GM12892 (cell line): ENCODE measurements around the gene PIMREG.
"Not testable (repeated sequence)": the region's sequence is repeated elsewhere in the genome, so short reads cannot be mapped to it uniquely, and the experiment has no call there.

Experiments
- DNase-seq: peaks from one replicate; pipeline ENCODE4 v3.0.0; 2011; ENCODE audit not compliant: insufficient read length
- FAIRE-seq: peaks from 2 replicates; lab custom pipeline; 2011; peaks lifted over from hg19 to GRCh38; lab: Jason Lieb, UNC
- POLR2A ChIP-seq: IDR thresholded peaks from 2 replicates; pipeline ENCODE4 v1.6.1; 2011; ENCODE audit warnings: low read depth, low read length, control low read depth
- POLR2AphosphoS5 ChIP-seq: IDR thresholded peaks from 2 replicates; pipeline ENCODE4 v1.6.1; 2011; ENCODE audit warnings: low read depth, low read length, control low read depth
- TAF1 ChIP-seq: IDR thresholded peaks from 2 replicates; pipeline ENCODE4 v1.6.1; 2011; ENCODE audit warnings: low read depth, mild to moderate bottlenecking, control low read depth, low read length, borderline replicate concordance

The PIMREG gene

GRCh38 chr17:6476076-6476809 is 32.0 kb downstream of the PIMREG start:
- DNase-seq, result no peak
- no peak for TF ChIP-seq TAF1
- TF ChIP-seq POLR2A, result no peak
- TF ChIP-seq POLR2AphosphoS5, result no peak
- no peak for FAIRE-seq

- no peak for DNase-seq
- no peak for FAIRE-seq
- TF ChIP-seq TAF1, result no peak
- TF ChIP-seq POLR2A, result no peak
- TF ChIP-seq POLR2AphosphoS5, result no peak
Observed at GRCh38 chr17:6476810-6477179, 32.5 kb downstream of the PIMREG start.

- TF ChIP-seq POLR2AphosphoS5 (no peak), TAF1 (no peak), POLR2A (no peak)
- no peak for FAIRE-seq
- no peak for DNase-seq
Observed at GRCh38 chr17:6477831-6478383, 33.7 kb downstream of the PIMREG start.

- TF ChIP-seq TAF1, result no peak
- TF ChIP-seq POLR2A, result no peak
- TF ChIP-seq POLR2AphosphoS5, result no peak
- DNase-seq (no peak), FAIRE-seq (no peak)
Observed at GRCh38 chr17:6478486-6478885, 34.2 kb downstream of the PIMREG start.

GRCh38 chr17:6479622-6480302 is 35.5 kb downstream of the PIMREG start:
- TF ChIP-seq POLR2AphosphoS5, result no peak
- TF ChIP-seq TAF1, result no peak
- no peak for TF ChIP-seq POLR2A
- no peak for DNase-seq
- no peak for FAIRE-seq

GRCh38 chr17:6480303-6480675 is 36.0 kb downstream of the PIMREG start:
- no peak for TF ChIP-seq POLR2AphosphoS5
- TF ChIP-seq POLR2A, result no peak
- no peak for TF ChIP-seq TAF1
- no peak for FAIRE-seq
- no peak for DNase-seq

GRCh38 chr17:6482105-6482455 is 37.8 kb downstream of the PIMREG start:
- no peak for DNase-seq
- FAIRE-seq, result no peak
- TF ChIP-seq POLR2A, result no peak
- TF ChIP-seq POLR2AphosphoS5, result no peak
- TF ChIP-seq TAF1, result no peak

- not testable (repeated sequence) for DNase-seq, FAIRE-seq
Observed at GRCh38 chr17:6482796-6483195, 38.5 kb downstream of the PIMREG start.

GRCh38 chr17:6483507-6483906 is 39.3 kb downstream of the PIMREG start:
- TF ChIP-seq POLR2A, result no peak
- TF ChIP-seq POLR2AphosphoS5, result no peak
- TF ChIP-seq TAF1, result no peak
- no peak for FAIRE-seq

GRCh38 chr17:6485646-6486412 is 41.6 kb downstream of the PIMREG start:
- FAIRE-seq (no peak), DNase-seq (no peak)
- no peak for TF ChIP-seq TAF1
- TF ChIP-seq POLR2A, result no peak
- TF ChIP-seq POLR2AphosphoS5, result no peak

More at GRCh38 chr17:6483507-6483906, 39.3 kb downstream of the PIMREG start:
- no peak for DNase-seq

GRCh38 chr17:6487251-6488007 is 43.2 kb downstream of the PIMREG start:
- FAIRE-seq (no peak), DNase-seq (no peak)
- TF ChIP-seq TAF1 (no peak), POLR2A (no peak)
